HG03060 (cell line): ENCODE measurements around the gene MAB21L4.

Experiments used
- ATAC-seq: cut with Tn5 transposase; IDR thresholded peaks from one replicate; pipeline ENCODE4 v1.9.1; 2021; ENCODE audit warnings: low read depth, moderate number of reproducible peaks; ENCODE audit not compliant: unreplicated experiment

Gene MAB21L4

DNA sequence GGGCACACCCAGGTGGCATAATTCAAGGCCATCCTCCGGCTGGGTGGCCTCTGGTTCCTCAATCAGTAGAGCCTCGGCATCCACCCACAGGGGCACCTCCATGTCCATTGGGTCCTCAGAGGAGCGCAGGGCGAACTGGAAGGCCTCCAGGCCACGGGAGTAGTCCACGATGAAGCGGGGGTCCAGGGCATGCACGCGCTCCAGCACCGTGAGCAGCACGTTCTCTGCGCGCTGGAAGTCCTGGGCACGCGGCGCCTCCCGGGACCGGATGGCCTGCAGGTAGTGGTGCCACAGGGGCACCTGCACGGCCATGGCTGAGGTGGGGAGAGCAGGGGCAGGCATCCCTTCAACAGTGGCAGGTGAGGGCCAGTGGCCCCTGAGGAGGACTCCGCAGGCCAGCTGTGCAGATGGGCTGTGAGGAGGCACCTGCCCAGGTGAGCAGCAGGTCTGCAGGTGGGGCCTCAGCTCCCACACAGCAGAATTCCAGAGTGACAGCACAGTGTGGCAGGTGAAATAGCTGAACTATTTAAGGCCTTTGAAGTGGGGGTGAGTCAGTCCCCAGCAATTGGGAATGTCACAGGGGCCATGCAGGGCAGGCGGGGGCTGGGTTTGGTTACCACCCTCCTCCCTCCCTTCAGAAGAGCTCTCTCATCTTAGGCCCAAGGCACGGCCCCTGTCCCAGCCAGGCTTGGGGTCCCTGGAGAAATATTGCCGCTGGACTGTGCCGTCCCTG is at the start of gene MAB21L4:
TSS of gene MAB21L4 (minus strand) at position 501 of the 733 bp plus-strand sequence. CDS start at position 342, 159 bp downstream.
- ATAC-seq: no peak

DNA sequence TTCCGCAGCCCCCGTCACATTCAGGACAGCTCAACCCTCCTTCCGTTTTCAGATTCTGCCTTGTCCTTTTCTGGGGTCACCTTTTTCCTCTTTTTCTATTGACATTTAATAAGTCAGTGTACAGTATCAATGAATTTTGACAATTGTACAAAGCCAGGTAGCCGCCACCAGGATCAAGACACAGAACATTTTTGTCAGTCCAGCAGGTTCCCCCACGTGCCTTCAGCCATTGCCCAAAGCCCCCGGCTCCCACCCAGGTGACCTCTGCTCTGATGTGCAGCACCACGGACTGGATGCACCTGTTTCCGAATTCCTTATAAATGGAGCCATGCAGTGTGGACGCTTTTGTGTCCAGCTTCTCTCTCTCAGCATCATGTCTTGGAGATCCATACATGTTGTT is 40.1 kb upstream of the MAB21L4 start:
- no peak for ATAC-seq

DNA sequence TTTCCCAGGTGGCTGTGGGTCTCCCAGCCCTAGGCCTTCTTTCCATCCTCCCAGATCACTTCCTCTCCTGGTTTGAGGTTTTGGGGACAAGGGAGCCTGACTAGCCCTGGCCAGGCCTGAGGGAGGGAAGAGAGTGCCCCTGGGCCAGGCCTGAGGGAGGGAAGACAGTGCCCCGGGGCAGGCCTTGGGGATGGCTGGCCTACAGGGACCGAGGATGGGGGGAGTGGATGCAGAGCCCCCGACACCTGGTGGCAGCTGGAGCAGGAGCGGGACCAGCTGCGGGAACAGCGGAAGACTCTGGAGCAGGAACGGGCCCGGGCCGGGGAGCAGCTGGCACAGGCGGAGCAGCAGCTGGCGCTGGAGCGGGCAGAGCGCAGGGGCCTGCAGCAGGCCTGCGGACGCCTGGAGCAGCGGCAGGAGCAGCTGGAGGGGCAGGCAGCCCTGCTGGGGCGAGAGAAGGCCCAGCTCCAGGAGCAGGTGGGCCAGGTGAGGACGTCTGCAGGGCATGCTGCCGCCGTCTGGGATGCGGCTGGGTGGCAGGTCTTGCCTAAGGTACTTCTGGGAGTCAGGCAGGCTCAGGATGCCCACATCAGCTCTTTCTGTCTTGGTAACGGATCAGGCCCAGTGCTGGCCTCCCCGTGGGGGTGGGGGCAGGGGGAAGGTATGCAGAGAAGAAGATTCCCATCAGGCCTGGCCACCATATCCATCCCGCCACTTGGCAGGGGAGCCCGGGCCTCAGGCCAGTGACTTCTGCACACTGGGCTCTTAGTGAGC is 39.3 kb upstream of the MAB21L4 start:
- no peak for ATAC-seq

DNA sequence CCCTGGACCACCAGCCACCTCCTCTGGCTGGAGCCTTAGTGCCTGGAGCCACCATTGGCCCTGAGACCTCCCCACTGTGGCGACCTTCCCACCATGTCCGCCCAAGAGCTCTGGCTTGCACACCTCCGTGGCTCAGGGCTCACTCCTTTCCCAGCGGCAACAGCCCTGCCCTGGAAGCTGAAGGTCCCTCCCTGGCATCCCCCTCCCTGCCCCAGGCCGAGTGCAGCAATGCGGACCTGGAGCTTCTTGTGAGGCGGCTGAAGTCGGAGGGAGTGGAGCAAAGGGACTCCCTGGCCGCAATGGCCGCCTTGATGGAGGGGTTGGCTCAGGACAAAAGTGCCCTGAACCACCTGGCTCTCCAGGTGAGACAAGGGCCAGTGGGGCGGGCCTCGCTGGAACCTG is 38.7 kb upstream of the MAB21L4 start:
- no peak for ATAC-seq

DNA sequence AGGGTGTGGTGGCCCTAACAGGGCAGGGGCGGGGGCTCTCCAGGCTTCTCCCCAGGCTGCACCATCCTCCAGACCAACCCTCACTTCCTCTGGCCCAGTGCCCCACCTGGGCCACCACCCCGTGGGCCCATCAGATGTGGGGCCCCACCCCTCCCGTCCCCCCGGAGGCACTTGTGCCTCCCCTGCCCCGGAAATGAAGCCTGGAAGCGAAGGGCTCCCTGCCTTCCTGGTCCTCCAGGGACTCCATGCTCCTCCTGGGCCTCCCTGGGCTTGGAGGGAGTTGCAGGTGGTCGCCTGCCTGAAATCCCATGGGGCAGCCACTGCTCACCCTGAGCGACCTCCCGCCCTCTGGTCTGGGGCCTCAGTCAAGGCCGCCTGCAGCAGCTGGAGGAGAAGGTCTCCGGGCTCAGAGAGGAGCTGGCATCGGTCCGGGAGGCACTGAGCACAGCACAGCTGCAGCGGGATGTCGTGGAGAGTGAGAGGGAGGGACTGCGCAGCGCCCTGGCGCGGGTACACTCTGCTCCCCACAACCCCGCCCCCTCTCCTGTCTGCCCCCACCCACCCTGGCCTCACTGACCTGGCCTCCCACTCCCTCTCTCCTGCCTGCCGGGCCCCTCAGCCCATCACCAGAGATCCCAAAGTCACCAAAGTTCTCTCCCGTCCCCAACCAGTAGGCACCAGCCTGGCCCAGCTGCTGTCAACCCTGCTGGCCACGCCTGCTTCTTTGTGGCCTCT is 38.2 kb upstream of the MAB21L4 start:
- ATAC-seq: no peak

DNA sequence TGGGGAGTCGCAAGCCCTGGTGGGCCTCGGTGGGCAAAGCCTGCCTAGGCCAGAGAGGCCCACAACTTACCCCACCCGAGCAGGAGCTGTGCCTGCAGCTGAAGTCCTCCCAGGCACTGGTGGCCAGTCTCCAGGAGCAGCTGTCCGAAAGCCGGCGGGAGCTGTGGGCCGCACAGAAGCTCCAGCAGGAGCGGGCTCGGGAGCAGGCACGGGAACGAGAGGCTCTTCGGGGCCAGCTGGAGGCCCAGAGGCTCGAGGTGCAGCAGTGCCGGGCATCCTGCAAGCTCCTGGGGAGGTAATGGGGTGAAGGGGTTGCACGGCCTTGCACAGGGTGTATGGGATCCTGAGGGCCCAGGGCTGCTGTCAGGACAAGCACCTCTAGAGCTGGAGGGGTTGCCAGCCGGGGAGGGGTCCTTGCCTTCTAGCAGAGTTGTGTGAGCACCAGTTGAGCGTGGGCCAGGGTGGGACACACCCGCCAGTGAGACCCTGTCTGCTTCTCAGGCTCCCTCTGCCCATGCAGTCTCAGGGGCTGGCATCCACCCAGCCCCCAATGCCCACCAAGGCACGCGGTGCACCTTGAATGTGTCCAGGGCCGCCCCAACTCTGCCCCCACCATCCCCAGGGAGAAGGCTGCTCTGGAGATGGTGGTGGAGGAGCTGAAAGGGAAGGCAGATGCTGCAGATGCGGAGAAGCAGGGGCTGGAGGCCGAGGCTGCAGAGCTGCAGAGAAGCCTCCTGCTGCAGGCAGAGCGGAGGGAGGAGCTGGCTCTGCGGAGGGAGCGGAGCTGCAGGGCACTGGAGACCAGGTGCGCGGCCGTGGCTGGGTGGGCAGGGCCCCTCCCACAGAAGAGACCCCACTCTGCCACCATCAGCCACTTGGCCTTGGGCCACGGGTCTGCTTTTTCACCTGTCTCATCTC is 37.4 kb upstream of the MAB21L4 start:
- ATAC-seq: no peak

DNA sequence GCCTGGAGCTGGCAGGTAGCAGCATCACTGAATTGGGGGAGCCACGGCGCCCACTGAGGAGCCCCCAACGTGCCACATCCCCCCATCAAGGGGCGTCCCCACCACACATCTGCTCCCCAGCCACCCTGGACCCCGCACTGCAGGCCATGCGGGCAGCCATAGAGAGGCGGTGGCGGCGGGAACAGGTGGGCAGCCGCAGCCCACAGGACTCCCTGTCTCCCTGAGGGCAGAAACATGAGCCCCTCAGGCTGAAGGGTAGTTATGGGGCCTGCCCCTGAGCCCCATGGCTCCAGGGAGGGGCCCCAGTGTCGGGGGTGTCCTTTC is 36.7 kb upstream of the MAB21L4 start:
- no peak for ATAC-seq

DNA sequence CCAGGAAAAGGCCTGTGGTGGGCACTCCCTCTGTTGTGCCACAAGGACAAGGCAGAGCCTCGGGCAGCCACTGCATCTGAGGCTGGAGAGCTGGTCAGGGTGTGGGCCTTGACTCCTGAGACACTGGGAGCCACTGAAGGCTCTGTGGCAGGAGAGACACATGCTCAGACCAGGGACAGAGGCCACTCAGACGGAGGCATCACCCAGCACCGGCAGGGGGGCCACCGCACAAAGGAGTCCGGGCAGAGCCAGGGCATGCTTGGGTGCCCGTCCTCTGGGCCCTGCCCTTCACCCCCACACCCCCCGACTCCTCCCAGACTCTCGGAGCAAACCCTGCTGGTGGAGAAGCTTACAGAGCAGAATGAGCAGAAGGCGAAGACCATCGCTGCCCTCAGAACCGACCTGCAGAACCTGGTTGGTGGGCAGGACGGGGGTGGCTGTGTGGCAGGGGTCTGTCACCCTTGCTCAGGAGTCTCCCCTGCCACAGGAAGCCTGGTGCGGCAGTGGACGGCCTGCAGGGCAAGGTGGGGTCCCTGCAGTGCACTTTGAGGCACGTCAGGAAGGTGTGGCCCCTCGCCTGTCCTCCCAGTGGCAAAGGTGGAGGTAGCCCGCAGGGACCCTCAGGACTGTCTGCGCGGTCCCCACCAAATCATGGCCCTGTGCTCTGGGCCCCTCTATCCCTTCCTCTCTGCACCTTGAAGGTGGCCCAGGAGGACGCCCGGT is 36.2 kb upstream of the MAB21L4 start:
- ATAC-seq: no peak

DNA sequence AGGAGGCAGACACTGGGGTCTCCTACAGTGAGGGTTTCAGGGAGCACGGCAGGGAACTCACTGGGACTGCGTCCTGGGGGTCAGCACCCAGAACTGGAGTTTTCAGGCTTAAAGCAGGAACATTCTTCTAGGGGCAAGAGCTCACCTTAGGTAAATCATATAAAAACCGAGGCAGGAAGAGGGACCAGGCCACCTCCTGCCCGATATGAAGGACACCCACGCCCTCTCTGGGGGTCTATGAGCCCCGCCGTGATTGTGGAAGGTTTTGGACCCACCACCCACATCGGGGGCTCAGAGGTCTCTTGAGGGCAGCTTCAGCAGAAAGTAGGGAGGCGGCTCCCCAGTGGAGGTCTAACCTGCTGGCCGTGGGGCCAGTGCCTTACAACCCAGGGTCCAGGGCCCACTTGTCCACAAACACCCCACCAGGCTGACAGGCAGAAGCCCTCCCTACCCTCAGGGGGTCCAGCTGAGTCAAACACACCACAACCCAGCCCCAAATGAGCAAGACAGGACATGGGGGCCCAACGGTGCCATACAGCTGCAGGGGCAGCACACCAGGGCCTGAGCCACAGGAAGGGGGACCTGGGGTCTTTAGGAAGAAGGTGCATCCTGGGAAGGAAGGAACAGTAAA is 35.5 kb upstream of the MAB21L4 start:
- ATAC-seq: no peak

DNA sequence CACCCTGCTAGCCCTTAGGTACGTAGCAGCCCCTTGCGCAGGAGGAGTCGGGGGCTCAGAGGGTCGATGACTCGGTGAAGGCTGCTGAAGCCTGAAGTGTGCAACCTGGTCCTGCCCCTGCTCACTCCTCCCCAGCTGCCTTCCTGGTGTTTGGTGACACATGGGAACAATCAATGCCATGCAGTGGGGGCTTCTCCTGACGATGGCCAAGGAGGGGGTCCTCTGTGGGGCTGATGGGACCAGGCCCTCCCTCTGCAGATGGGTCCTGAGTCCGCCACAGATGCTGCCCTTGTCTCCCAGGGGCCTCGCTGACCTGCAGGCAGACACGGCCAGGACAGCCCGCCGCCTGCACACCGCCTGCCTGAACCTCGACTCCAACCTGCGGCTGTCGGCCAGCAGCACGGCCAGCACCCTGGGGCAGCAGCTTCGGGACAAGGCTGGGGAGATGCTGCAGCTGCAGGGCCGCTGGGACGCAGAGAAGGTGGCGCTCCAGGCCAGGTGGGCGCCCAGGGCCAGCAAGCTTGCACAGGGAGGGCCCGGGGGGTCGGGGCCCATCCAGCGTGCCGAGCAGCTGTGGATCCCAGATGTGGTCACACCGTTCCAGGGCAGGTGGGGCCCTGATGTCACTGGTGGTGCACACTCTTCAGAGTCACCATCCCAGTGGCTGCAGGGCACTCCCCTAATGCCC is 34.8 kb upstream of the MAB21L4 start:
- no peak for ATAC-seq

DNA sequence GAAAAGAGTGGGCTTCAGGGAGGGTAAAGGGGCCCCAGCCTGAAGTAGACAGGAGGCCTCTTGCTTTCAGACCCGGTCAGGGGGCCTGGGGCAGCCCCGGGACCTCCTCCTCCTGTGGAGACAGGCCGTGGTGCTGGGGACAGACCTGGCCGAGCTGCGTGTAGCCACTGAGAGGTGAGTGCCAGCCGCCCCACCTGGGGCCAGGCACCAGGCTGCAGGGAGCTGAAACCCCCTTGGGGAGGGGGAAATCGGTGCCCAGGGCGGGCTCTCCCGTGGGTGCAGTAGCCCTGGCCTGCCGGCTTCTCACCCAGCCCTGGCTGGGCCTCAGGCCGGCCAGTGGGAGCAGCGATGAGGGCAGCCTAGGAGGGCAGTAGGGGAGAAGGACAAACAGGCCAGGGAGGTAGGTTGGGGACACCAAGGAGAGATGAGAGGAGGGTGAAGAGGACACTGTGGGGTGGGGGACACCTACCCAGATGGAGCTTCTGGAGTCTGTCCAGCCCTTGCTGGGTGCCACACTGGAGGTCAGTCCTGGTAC is 34.2 kb upstream of the MAB21L4 start:
- no peak for ATAC-seq

DNA sequence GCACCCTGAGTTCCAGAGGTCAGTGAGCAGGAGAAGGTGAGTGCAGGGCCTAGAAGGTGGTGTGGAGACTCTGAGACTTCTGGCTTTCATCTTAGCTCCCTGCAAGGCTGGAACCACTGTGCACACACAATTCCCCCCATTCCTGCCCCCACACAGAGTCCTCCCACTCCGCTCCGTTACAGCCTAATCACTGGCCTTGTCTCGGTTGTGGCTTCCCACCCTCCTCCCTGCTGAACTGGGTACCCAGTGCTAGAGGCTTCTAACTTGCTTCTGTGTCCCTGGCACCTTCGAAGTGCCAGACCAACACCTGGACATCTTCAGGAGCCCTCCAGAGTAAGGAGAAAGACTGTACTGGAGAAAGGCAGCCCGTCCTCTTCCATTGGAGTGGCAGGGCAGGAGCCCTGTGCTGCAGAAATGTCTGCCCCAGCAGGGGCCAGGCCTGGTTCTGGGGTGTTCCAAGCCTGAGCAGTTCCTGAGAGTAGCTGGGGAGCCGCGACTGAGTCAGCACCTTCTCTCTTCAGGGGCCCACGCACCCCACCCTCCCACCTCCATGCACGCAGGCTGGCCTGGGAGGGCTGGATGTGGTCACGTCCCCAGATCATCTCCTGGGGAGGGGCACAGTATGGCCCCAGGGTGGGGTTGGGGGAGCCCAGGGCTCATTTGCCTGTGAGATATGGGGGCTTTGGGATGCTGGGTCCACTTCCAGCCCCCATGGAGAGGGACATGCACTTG is 33.6 kb upstream of the MAB21L4 start:
- ATAC-seq: no peak

DNA sequence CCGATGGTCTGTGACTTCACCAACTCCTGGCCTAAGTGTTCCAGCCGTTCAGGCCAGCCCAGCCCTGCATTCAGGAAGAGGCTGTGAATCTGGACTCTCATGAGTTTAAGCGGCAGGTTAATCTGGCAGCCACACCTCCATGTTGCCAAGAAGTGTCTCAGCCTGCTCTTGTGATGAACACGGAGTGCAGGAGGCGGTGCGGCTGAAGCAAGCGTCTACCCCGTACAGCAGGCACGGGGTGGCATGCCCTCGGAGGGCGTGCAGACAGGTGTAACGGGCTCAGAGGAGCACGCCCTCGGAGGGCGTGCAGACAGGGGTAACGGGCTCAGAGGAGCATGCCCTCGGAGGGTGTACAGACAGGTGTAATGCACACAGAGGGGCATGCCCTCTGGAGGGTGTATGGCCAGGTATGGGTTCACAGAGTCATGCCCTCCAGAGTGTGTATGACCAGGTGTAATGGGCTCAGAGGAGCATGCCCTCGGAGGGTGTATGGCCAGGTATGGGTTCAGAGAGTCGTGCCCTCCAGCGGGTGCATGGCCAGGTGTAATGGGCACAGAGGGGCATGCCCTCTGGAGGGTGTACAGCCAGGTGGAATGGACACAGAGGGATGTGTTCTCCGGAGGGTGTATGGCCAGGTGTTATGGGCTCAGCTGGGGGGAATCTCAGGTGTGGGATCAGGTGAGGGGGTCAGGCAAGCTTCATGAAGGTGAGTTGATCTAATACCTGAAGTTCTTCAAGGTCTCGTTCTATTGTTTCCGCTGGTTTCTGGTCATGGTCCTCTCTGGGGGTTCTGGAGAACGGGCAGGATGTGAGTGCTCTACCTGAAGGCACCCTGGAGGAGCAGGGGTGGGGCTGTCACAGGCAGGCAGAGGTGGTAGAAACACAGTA is 32.8 kb upstream of the MAB21L4 start:
- no peak for ATAC-seq

DNA sequence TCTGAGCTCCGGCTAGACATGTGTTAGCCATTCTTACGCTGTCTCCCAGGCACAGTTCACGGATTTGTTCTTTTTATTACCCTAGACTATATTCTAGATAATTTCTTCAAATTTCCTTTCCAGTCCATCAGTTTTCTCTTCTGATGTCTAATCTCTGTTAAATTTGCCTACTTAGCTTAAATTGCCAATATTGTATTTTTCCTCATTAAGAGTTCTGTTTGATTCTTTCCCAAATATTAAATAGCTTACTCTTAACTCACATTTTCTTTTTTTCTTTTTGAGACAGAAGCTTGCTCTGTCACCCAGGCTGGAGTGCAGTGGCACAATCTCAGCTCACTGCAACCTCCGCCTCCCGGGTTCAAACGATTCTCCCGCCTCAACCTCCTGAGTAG is 31.4 kb upstream of the MAB21L4 start:
- no peak for ATAC-seq

DNA sequence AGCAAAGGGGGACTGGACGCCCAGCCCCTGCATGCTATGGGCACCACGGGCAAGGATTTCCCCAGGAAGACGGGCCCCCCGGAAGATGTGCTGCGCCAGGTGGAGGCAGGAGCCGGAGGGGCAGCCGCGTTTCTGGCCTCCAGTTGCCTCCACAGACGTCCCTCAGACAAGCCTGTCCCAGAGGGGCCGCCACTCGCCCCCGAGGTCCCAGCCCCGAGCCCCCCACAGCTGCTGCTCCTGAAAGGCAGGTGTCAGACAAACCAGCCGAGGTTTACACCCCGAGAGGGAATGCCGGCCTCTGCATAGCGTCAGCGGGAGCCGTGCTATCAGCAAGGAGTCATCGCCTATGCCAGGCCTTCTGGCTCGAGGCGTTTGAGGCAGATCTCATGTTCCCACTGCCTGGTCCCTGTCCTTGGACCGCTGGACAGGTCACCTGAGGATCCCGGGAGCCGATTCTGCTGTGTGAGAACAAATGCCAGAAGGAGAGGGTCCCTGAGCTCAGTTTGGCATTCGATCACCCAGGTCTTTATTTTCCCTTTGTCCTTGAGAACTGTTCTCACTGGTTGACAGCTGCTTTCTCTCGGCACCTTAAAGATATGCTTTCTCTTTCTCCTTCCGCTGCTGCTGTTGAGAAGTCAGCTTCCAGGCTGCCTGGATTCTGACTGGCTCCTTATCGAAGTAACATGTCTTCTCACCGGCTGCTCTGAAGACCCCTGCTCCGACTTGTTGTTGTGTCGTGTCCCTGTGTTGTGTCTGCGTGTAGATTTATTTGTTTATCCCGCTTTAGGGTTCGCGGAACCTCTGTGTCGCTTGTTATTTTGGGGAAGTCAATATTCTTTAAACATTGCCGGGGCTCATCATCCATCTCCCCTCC is 30.8 kb upstream of the MAB21L4 start:
- ATAC-seq: no peak
